Stimulated activated naive B cell treated with anti-CD40 and anti-IgM and Interleukin-4, amounts not matched to agents 10 μg/mL and 1 μg/mL and 100 μg/mL, for 72 hours (primary cell): ENCODE data around the gene TANGO6.
A peak's percentile ranks its signal among the peaks of the same experiment; 100 is the strongest.
"Not testable (repeated sequence)": the region's sequence is repeated elsewhere in the genome, so short reads cannot be mapped to it uniquely, and the experiment has no call there.

Experiments used
- ATAC-seq, 2 donors: fragments of 150-1000 bp; cut with Tn5 transposase; replicated peaks; 2 replicates each; pipeline ENCODE4 v1.10.0; 2021; ENCODE audit warnings: moderate library complexity in 1 of 2
- DNase-seq: peaks from one replicate; pipeline ENCODE4 v3.0.0; 2021
- H3K27ac Mint-ChIP-seq: one replicate; pipeline ENCODE4 v1.8.0; 2022; ENCODE audit warnings: mild to moderate bottlenecking, mixed read lengths
- H3K27me3 Mint-ChIP-seq, 2 donors: one replicate each; pipeline ENCODE4 v1.8.0; 2022; ENCODE audit warnings: mixed read lengths in 2 of 2
- H3K36me3 Mint-ChIP-seq, 2 donors: one replicate each; pipeline ENCODE4 v1.8.0; 2022; ENCODE audit warnings: mixed read lengths in 2 of 2, mild to moderate bottlenecking in 1 of 2
- H3K4me1 Mint-ChIP-seq, 2 donors: one replicate each; pipeline ENCODE4 v1.8.0; 2022; ENCODE audit warnings: mixed read lengths in 2 of 2, mild to moderate bottlenecking in 1 of 2
- H3K4me3 Mint-ChIP-seq, 2 donors: one replicate each; pipeline ENCODE4 v1.8.0; 2022; ENCODE audit warnings: mild to moderate bottlenecking in 2 of 2, mixed read lengths in 2 of 2, moderate library complexity in 1 of 2
- H3K9me3 Mint-ChIP-seq, 2 donors: one replicate each; pipeline ENCODE4 v1.8.0; 2022; ENCODE audit warnings: mixed read lengths in 2 of 2, mild to moderate bottlenecking in 1 of 2

Gene TANGO6

GRCh38 chr16:69113216-69113615, 269.9 kb downstream of the TANGO6 start:
- H3K4me3 Mint-ChIP-seq = no peak overlapping the region
- no peak overlapping the region for H3K27ac Mint-ChIP-seq
- peaks cover 8 to 10% of the 10 kb centered on the region in 2 donors for H3K27me3 Mint-ChIP-seq
- H3K36me3 Mint-ChIP-seq = peaks cover 47 to 63% of the 10 kb centered on the region in 2 donors
- DNase-seq = no peak
- ATAC-seq = peak in 1 of 2 donors; percentile 10
- peaks cover 6 to 11% of the 10 kb centered on the region in 2 donors for H3K4me1 Mint-ChIP-seq
- H3K9me3 Mint-ChIP-seq = no peaks in the 10 kb centered on the region

GRCh38 chr16:69114346-69114975, 271.1 kb downstream of the TANGO6 start:
- Mint-ChIP-seq H3K4me3 (no peak overlapping the region), H3K9me3 (no peaks in the 10 kb centered on the region), H3K27me3 (peaks cover 3 to 4% of the 10 kb centered on the region in 2 donors), H3K4me1 (peaks cover 5 to 10% of the 10 kb centered on the region in 2 donors), H3K27ac (no peak overlapping the region), H3K36me3 (peaks cover 39 to 63% of the 10 kb centered on the region in 2 donors)
- DNase-seq (no peak), ATAC-seq (no peak)

GRCh38 chr16:69114976-69115355, 271.6 kb downstream of the TANGO6 start:
- H3K4me3 Mint-ChIP-seq = no peak overlapping the region
- no peaks in the 10 kb centered on the region for H3K27me3 Mint-ChIP-seq
- no peaks in the 10 kb centered on the region for H3K9me3 Mint-ChIP-seq
- DNase-seq (no peak), ATAC-seq (no peak)
- peaks cover 5 to 10% of the 10 kb centered on the region in 2 donors for H3K4me1 Mint-ChIP-seq
- peaks cover 36 to 62% of the 10 kb centered on the region in 2 donors for H3K36me3 Mint-ChIP-seq
- peak overlapping the region; percentile 22 for H3K27ac Mint-ChIP-seq

- Mint-ChIP-seq H3K27ac (no peak overlapping the region), H3K9me3 (no peaks in the 10 kb centered on the region), H3K4me3 (no peak overlapping the region), H3K27me3 (no peaks in the 10 kb centered on the region), H3K4me1 (peaks cover 5 to 10% of the 10 kb centered on the region in 2 donors), H3K36me3 (peaks cover 37 to 64% of the 10 kb centered on the region in 2 donors)
- DNase-seq (no peak), ATAC-seq (no peak)
Measured at GRCh38 chr16:69115361-69115760, 272.0 kb downstream of the TANGO6 start.

- DNase-seq (no peak), ATAC-seq (no peak)
- Mint-ChIP-seq H3K4me1 (peaks cover 5 to 10% of the 10 kb centered on the region in 2 donors), H3K36me3 (peaks cover 34 to 62% of the 10 kb centered on the region in 2 donors), H3K27ac (no peak overlapping the region), H3K4me3 (no peak overlapping the region), H3K9me3 (no peaks in the 10 kb centered on the region), H3K27me3 (no peaks in the 10 kb centered on the region)
Measured at GRCh38 chr16:69115837-69116236, 272.5 kb downstream of the TANGO6 start.

- H3K27me3 Mint-ChIP-seq = no peaks in the 10 kb centered on the region
- DNase-seq (no peak), ATAC-seq (no peak)
- no peak overlapping the region for H3K4me3 Mint-ChIP-seq
- peaks cover 35 to 65% of the 10 kb centered on the region in 2 donors for H3K36me3 Mint-ChIP-seq
- H3K4me1 Mint-ChIP-seq = peaks cover 5 to 10% of the 10 kb centered on the region in 2 donors
- no peaks in the 10 kb centered on the region for H3K9me3 Mint-ChIP-seq
- H3K27ac Mint-ChIP-seq = no peak overlapping the region
Measured at GRCh38 chr16:69116256-69116875, 273.0 kb downstream of the TANGO6 start.

- no peaks in the 10 kb centered on the region for H3K27me3 Mint-ChIP-seq
- DNase-seq (no peak), ATAC-seq (no peak)
- peaks cover 34 to 62% of the 10 kb centered on the region in 2 donors for H3K36me3 Mint-ChIP-seq
- peaks cover 5 to 10% of the 10 kb centered on the region in 2 donors for H3K4me1 Mint-ChIP-seq
- H3K4me3 Mint-ChIP-seq = no peak overlapping the region
- H3K9me3 Mint-ChIP-seq = no peaks in the 10 kb centered on the region
- no peak overlapping the region for H3K27ac Mint-ChIP-seq
Measured at GRCh38 chr16:69116906-69117305, 273.6 kb downstream of the TANGO6 start.

- Mint-ChIP-seq H3K4me1 (peaks cover 0 to 2% of the 10 kb centered on the region in 2 donors), H3K4me3 (no peak overlapping the region), H3K36me3 (peaks cover 27 to 55% of the 10 kb centered on the region in 2 donors), H3K27ac (no peak overlapping the region), H3K27me3 (no peaks in the 10 kb centered on the region), H3K9me3 (no peaks in the 10 kb centered on the region)
- ATAC-seq (no peak), DNase-seq (no peak)
Measured at GRCh38 chr16:69118468-69118867, 275.1 kb downstream of the TANGO6 start.

- no peak overlapping the region for H3K27ac Mint-ChIP-seq
- peaks cover 0 to under 1% of the 10 kb centered on the region in 2 donors for H3K4me1 Mint-ChIP-seq
- no peak overlapping the region for H3K4me3 Mint-ChIP-seq
- DNase-seq (no peak), ATAC-seq (no peak)
- peaks cover 27 to 51% of the 10 kb centered on the region in 2 donors for H3K36me3 Mint-ChIP-seq
- no peaks in the 10 kb centered on the region for H3K27me3 Mint-ChIP-seq
- no peaks in the 10 kb centered on the region for H3K9me3 Mint-ChIP-seq
Measured at GRCh38 chr16:69118994-69119393, 275.7 kb downstream of the TANGO6 start.

- Mint-ChIP-seq H3K27ac (no peak overlapping the region), H3K36me3 (peaks cover 26 to 48% of the 10 kb centered on the region in 2 donors), H3K4me3 (no peak overlapping the region), H3K27me3 (no peaks in the 10 kb centered on the region), H3K4me1 (no peaks in the 10 kb centered on the region), H3K9me3 (no peaks in the 10 kb centered on the region)
- DNase-seq (no peak), ATAC-seq (no peak)
Measured at GRCh38 chr16:69119536-69119935, 276.2 kb downstream of the TANGO6 start.

GRCh38 chr16:69120096-69120664, 276.8 kb downstream of the TANGO6 start:
- Mint-ChIP-seq H3K27ac (no peak overlapping the region), H3K9me3 (no peaks in the 10 kb centered on the region), H3K4me3 (no peak overlapping the region)

GRCh38 chr16:69123910-69124309, 280.6 kb downstream of the TANGO6 start:
- Mint-ChIP-seq H3K27me3 (no peaks in the 10 kb centered on the region), H3K36me3 (peaks cover 11 to 25% of the 10 kb centered on the region in 2 donors), H3K4me3 (no peak overlapping the region), H3K4me1 (peaks cover 4 to 32% of the 10 kb centered on the region in 2 donors), H3K9me3 (no peaks in the 10 kb centered on the region), H3K27ac (no peak overlapping the region)
- peak; percentile 59 to 71 for ATAC-seq
- DNase-seq = peak; percentile 44

More at GRCh38 chr16:69120096-69120664, 276.8 kb downstream of the TANGO6 start:
- Mint-ChIP-seq H3K4me1 (peaks cover 0 to 5% of the 10 kb centered on the region in 2 donors), H3K36me3 (peaks cover 23 to 42% of the 10 kb centered on the region in 2 donors), H3K27me3 (no peaks in the 10 kb centered on the region)
- no peak for DNase-seq
- no peak for ATAC-seq

GRCh38 chr16:69124406-69124805, 281.1 kb downstream of the TANGO6 start:
- ATAC-seq, H3K27me3 Mint-ChIP-seq, H3K27ac Mint-ChIP-seq, DNase-seq, H3K4me3 Mint-ChIP-seq, H3K9me3 Mint-ChIP-seq: not testable (repeated sequence)
- H3K36me3 Mint-ChIP-seq = peaks cover 11 to 22% of the 10 kb centered on the region in 2 donors
- peaks cover 4 to 34% of the 10 kb centered on the region in 2 donors for H3K4me1 Mint-ChIP-seq

GRCh38 chr16:69124961-69125360, 281.6 kb downstream of the TANGO6 start:
- not testable (repeated sequence) for H3K4me3 Mint-ChIP-seq, H3K9me3 Mint-ChIP-seq, H3K27me3 Mint-ChIP-seq, DNase-seq, ATAC-seq, H3K27ac Mint-ChIP-seq
- H3K36me3 Mint-ChIP-seq = peaks cover 8 to 21% of the 10 kb centered on the region in 2 donors
- H3K4me1 Mint-ChIP-seq = peaks cover 6 to 40% of the 10 kb centered on the region in 2 donors

GRCh38 chr16:69126221-69126620, 282.9 kb downstream of the TANGO6 start:
- H3K4me3 Mint-ChIP-seq = no peak overlapping the region

More at GRCh38 chr16:69126221-69126620, 282.9 kb downstream of the TANGO6 start:
- DNase-seq (no peak), ATAC-seq (no peak)
- H3K9me3 Mint-ChIP-seq = no peaks in the 10 kb centered on the region
- H3K27ac Mint-ChIP-seq = no peak overlapping the region
- peaks cover 4 to 11% of the 10 kb centered on the region in 2 donors for H3K36me3 Mint-ChIP-seq
- no peaks in the 10 kb centered on the region for H3K27me3 Mint-ChIP-seq
- H3K4me1 Mint-ChIP-seq = peaks cover 9 to 51% of the 10 kb centered on the region in 2 donors
